Panc1 (cell line): ENCODE measurements around the gene ACAD8. TPM values are rescaled to one million over a fixed set of nuclear protein-coding genes. Genes with fewer than 3 reads are reported as not detected.

Source experiments
- ATAC-seq: fragments of 200-7000 bp; cut with Tn5 transposase; 2 replicates; pipeline ENCODE4 v1.9.1; 2020; ENCODE audit warnings: mild to moderate bottlenecking, moderate library complexity
- BruUV-seq: library from RNA; stranded (reverse); fragments of 400-500 nt; replicated peaks from 2 replicates; lab custom pipeline; 2021; lab: Mats Ljungman, UMichigan
- CTCF ChIA-PET: fragments of 300-600 bp; sonication (Branson Sonifier 250); formaldehyde crosslinking; loops from one replicate; lab custom pipeline; 2022; ENCODE audit warnings: antibody characterized with exemption; lab: Charles Lee
- POLR2A ChIA-PET: fragments of 300-600 bp; sonication (Branson Sonifier 250); formaldehyde crosslinking; loops from one replicate; lab custom pipeline; 2022; ENCODE audit warnings: antibody characterized with exemption; lab: Charles Lee
- DNase-seq: peaks from one replicate; pipeline ENCODE4 v3.0.0-alpha.2; 2010; ENCODE audit warnings: low read depth, low spot score
- H3K27ac ChIP-seq: 2 replicates; pipeline ENCODE4 v1.5.1; 2011; ENCODE audit warnings: mild to moderate bottlenecking, low read length, inconsistent platforms
- H3K27me3 ChIP-seq: fragments of 200-500 bp; sonication (Bioruptor generic); 2 replicates; pipeline ENCODE4 v1.6.0; 2014; ENCODE audit warnings: low read length, inconsistent platforms; ENCODE audit not compliant: control insufficient read depth, insufficient read depth
- H3K36me3 ChIP-seq: fragments of 200-500 bp; sonication (Bioruptor generic); 2 replicates; pipeline ENCODE4 v1.5.1; 2014; ENCODE audit warnings: inconsistent platforms, mild to moderate bottlenecking, low read length, moderate library complexity; ENCODE audit not compliant: control insufficient read depth, insufficient read depth
- H3K4me1 ChIP-seq: 2 replicates; pipeline ENCODE4 v1.5.1; 2011; ENCODE audit warnings: inconsistent platforms, mild to moderate bottlenecking, low read length, moderate library complexity; ENCODE audit not compliant: control insufficient read depth, insufficient read depth
- H3K4me3 ChIP-seq, 2 experiments: 2 replicates each; pipeline ENCODE4 v1.5.1; 2011 to 2012; ENCODE audit warnings: low read depth in 2 of 2, low read length in 2 of 2, mild to moderate bottlenecking in 2 of 2, inconsistent platforms in 1 of 2, moderate library complexity in 1 of 2
- H3K9me3 ChIP-seq: fragments of 200-500 bp; sonication (Bioruptor generic); 2 replicates; pipeline ENCODE4 v1.5.1; 2014; ENCODE audit warnings: low read depth, mild to moderate bottlenecking, inconsistent platforms, low read length, moderate library complexity; ENCODE audit not compliant: control insufficient read depth, insufficient read depth
- POLR2AphosphoS5 ChIP-seq: IDR thresholded peaks from 2 replicates; pipeline ENCODE4 v1.6.1; 2012; ENCODE audit warnings: mild to moderate bottlenecking, low read depth, low read length, moderate library complexity
- SIN3A ChIP-seq: IDR thresholded peaks from 2 replicates; pipeline ENCODE4 v1.6.1; 2012; ENCODE audit warnings: low read depth, mild to moderate bottlenecking, low read length, moderate library complexity, borderline replicate concordance; ENCODE audit not compliant: insufficient read depth
- TCF7L2 ChIP-seq: IDR thresholded peaks from 2 replicates; pipeline ENCODE4 v1.6.1; 2011; ENCODE audit warnings: mild to moderate bottlenecking, low read depth, low read length, inconsistent platforms
- in situ Hi-C: cut with HindIII; loops from 2 replicates; pipeline ENCODE4 v1.10.0; 2016; ENCODE audit warnings: low sequenced_read_pairs, low pct_unique_long_range_greater_than_20kb
- intact Hi-C: fragments of 100-400 bp; cut with micrococcal nuclease; formaldehyde crosslinking; loops from one replicate; pipeline ENCODE4 v1.10.0; 2022; ENCODE audit not compliant: unreplicated experiment
- total RNA-seq: library from RNA; stranded (reverse); gene quantifications from one replicate; pipeline ENCODE4 v1.2.1, GENCODE V29; 2021; ENCODE audit not compliant: unreplicated experiment
- TF ChIP-seq, protein P1 (sequence below): fragments of 450-650 bp; IDR thresholded peaks from 2 replicates; pipeline ENCODE4 v1.5.1; 2017; ENCODE audit warnings: mild to moderate bottlenecking
- TF ChIP-seq, protein P2 (sequence below), 2 experiments: IDR thresholded peaks; 2 replicates each; pipeline ENCODE4 v1.6.1; 2011 to 2012; ENCODE audit warnings: low read depth in 2 of 2, control low read depth in 1 of 2, low read length in 1 of 2, mild to moderate bottlenecking in 1 of 2, moderate library complexity in 1 of 2; ENCODE audit not compliant: insufficient read depth in 1 of 2

ACAD8 gene
- total RNA-seq, 1 experiment from 2014 or later: 28.4 TPM

DNA sequence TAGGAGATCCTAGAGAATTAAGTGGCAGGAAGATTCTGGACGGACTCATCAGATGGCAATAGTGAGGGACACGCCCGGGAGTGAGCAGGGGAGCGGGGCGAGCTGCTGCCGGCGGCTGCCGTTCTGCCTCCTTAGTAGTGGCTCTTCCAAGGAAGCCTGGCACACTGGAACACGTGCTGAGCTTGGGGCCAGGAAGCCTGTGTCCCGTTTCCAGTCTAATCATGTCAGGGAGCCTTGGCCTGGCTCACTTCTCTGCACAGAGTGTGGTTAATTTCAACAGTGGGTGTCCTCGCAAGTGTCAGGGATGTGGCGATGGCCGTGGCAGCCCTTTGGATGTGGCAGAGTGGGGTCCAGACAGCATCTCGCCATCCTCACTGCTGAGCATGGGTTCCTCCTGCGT is 39.3 kb downstream of the ACAD8 start:
- H3K27me3 ChIP-seq: 0 out of 2 replicates have a peak, but pooled peaks cover 2% of the 10 kb centered on the region
- no peaks in the 10 kb centered on the region for H3K36me3 ChIP-seq
- no peak overlapping the region for H3K4me3 ChIP-seq
- DNase-seq (no peak), ATAC-seq (0 out of 2 replicates have a peak, but pooled peaks have one; percentile 20)
- in situ Hi-C loops: no loop called here
- no peak for TF ChIP-seq SIN3A
- no peaks in the 10 kb centered on the region for H3K4me1 ChIP-seq
- BruUV-seq: no TSS peak
- POLR2A ChIA-PET: no interaction called here
- CTCF ChIA-PET: interaction anchor here (0.6 kb wide), 1 partner anchor 17 kb away, joined by 3 read pairs; no protein-coding TSS in a partner anchor
- H3K27ac ChIP-seq: no peak overlapping the region
- intact Hi-C loops: no loop called here
- H3K9me3 ChIP-seq: no peaks in the 10 kb centered on the region

DNA sequence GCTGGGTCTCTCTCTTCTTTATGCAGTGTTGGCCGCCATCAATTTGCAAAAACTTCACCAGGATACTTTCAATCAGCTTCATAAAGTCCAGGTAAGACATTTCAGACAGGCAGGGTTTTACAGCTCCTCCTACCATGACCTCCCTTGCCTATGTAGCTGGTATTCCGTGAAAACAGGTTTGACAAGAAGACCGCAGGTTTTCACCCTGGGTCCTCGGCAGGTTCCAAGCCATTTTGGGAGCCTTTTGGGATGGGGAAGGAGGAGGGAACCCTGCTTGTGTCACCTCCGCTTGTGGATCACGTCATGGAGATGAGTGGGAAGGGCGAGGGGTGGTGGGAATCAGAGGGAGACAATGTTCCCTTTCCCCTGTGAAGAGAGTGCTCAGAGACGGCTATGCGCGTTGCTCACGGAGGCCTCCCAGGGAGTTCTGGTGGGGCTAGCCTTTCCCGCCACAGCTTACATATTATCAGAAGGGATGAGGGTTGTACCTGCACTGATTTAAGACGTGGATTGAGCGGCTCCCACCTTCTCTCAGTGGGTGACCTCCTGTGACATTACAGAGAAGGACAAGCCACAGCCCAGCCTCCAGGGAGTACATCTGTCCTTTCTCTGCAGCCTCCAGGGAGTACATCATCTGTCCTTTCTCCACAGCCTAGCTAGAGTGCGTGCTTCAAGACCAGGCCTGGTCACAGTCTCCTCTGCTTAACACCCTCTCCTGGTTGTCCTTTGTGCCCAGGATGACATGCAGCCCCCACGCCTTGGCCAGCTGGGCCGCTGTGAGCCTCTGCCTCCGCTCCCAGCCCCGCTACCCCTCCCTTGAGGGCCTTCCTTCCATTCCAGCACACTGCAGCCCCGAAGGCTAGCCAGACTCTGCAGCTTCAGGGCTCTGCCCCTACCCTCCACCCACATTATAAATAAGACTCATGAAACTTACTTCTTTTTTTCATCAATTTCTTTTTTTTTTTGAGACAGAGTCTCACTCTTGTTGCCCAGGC is 40.0 kb downstream of the ACAD8 start:
- Histone ChIP-seq H3K4me3 (no peak overlapping the region), H3K27me3 (0 out of 2 replicates have a peak, but pooled peaks cover 2% of the 10 kb centered on the region), H3K27ac (no peak overlapping the region), H3K9me3 (no peaks in the 10 kb centered on the region), H3K36me3 (no peaks in the 10 kb centered on the region), H3K4me1 (no peaks in the 10 kb centered on the region)
- ChIA-PET POLR2A (no interaction called here), CTCF (no interaction called here)
- in situ Hi-C loops (no loop called here), intact Hi-C loops (no loop called here)
- TF ChIP-seq, protein P1, sequence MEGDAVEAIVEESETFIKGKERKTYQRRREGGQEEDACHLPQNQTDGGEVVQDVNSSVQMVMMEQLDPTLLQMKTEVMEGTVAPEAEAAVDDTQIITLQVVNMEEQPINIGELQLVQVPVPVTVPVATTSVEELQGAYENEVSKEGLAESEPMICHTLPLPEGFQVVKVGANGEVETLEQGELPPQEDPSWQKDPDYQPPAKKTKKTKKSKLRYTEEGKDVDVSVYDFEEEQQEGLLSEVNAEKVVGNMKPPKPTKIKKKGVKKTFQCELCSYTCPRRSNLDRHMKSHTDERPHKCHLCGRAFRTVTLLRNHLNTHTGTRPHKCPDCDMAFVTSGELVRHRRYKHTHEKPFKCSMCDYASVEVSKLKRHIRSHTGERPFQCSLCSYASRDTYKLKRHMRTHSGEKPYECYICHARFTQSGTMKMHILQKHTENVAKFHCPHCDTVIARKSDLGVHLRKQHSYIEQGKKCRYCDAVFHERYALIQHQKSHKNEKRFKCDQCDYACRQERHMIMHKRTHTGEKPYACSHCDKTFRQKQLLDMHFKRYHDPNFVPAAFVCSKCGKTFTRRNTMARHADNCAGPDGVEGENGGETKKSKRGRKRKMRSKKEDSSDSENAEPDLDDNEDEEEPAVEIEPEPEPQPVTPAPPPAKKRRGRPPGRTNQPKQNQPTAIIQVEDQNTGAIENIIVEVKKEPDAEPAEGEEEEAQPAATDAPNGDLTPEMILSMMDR: no peak
- TF ChIP-seq POLR2AphosphoS5 (no peak), SIN3A (no peak), TCF7L2 (no peak)
- TF ChIP-seq, protein P2, sequence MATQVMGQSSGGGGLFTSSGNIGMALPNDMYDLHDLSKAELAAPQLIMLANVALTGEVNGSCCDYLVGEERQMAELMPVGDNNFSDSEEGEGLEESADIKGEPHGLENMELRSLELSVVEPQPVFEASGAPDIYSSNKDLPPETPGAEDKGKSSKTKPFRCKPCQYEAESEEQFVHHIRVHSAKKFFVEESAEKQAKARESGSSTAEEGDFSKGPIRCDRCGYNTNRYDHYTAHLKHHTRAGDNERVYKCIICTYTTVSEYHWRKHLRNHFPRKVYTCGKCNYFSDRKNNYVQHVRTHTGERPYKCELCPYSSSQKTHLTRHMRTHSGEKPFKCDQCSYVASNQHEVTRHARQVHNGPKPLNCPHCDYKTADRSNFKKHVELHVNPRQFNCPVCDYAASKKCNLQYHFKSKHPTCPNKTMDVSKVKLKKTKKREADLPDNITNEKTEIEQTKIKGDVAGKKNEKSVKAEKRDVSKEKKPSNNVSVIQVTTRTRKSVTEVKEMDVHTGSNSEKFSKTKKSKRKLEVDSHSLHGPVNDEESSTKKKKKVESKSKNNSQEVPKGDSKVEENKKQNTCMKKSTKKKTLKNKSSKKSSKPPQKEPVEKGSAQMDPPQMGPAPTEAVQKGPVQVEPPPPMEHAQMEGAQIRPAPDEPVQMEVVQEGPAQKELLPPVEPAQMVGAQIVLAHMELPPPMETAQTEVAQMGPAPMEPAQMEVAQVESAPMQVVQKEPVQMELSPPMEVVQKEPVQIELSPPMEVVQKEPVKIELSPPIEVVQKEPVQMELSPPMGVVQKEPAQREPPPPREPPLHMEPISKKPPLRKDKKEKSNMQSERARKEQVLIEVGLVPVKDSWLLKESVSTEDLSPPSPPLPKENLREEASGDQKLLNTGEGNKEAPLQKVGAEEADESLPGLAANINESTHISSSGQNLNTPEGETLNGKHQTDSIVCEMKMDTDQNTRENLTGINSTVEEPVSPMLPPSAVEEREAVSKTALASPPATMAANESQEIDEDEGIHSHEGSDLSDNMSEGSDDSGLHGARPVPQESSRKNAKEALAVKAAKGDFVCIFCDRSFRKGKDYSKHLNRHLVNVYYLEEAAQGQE (IDR thresholded peaks at IDR 0.05; ENCODE audit: insufficient read depth in 1 of 2, low read depth in 2 of 2, low read length in 1 of 2): no peak
- DNase-seq (no peak), ATAC-seq (no peak)
- no TSS peak for BruUV-seq
